ENCODE data around the gene INVS. TPM values are rescaled to one million over a fixed set of nuclear protein-coding genes. Genes with fewer than 3 reads are reported as not detected.
A peak's percentile ranks its signal among the peaks of the same experiment; 100 is the strongest.
"Not testable (repeated sequence)": the region's sequence is repeated elsewhere in the genome, so short reads cannot be mapped to it uniquely, and the experiment has no call there.

INVS gene
- total and polyA plus RNA-seq, 2 experiments from 2014 or later = 9.4 to 15.3 TPM

- H3K9me3 ChIP-seq (ENCODE audit: low read depth) = no peaks in the 10 kb centered on the region
- H3K27ac ChIP-seq = no peak overlapping the region
- no peak overlapping the region for H3K4me3 ChIP-seq
- H3K36me3 ChIP-seq = no peaks in the 10 kb centered on the region
- peaks cover 27% of the 10 kb centered on the region for H3K4me1 ChIP-seq (ENCODE audit: low read depth)
- no peak for TF ChIP-seq CTCF (IDR thresholded peaks at IDR 0.05; ENCODE audit: low read depth, low read length)
- DNase-seq (ENCODE audit: low read depth in 1 of 2, low spot score in 1 of 2) = no peak
- H3K27me3 ChIP-seq = no peaks in the 10 kb centered on the region
Measured at GRCh38 chr9:100058699-100059579, 40.1 kb upstream of the INVS start.

GRCh38 chr9:100062683-100063082 lies 36.4 kb upstream of the INVS start:
- not testable (repeated sequence) for H3K27me3 ChIP-seq; H3K36me3 ChIP-seq; H3K27ac ChIP-seq; H3K9me3 ChIP-seq (ENCODE audit: low read depth); DNase-seq (ENCODE audit: low read depth in 1 of 2, low spot score in 1 of 2); H3K4me1 ChIP-seq (ENCODE audit: low read depth); H3K4me3 ChIP-seq

- H3K4me3 ChIP-seq = no peak overlapping the region
- H3K27me3 ChIP-seq = no peaks in the 10 kb centered on the region
- H3K9me3 ChIP-seq (ENCODE audit: low read depth) = no peaks in the 10 kb centered on the region
- no peak for TF ChIP-seq CTCF (IDR thresholded peaks at IDR 0.05; ENCODE audit: low read depth, low read length)
- DNase-seq (ENCODE audit: low read depth in 1 of 2, low spot score in 1 of 2) = peak; percentile 2 to 16
- H3K4me1 ChIP-seq (ENCODE audit: low read depth) = peaks cover 9% of the 10 kb centered on the region
- H3K27ac ChIP-seq = peak overlapping the region; percentile 6
- H3K36me3 ChIP-seq = no peaks in the 10 kb centered on the region
Measured at GRCh38 chr9:100063185-100063584, 35.9 kb upstream of the INVS start.

- TF ChIP-seq CTCF (IDR thresholded peaks at IDR 0.05; ENCODE audit: low read depth, low read length) = no peak
- no peaks in the 10 kb centered on the region for H3K27me3 ChIP-seq
- no peak overlapping the region for H3K27ac ChIP-seq
- no peak overlapping the region for H3K4me3 ChIP-seq
- peaks cover 9% of the 10 kb centered on the region for H3K4me1 ChIP-seq (ENCODE audit: low read depth)
- peak in 1 of 2 donors; percentile 52 for DNase-seq (ENCODE audit: low read depth in 1 of 2, low spot score in 1 of 2)
- no peaks in the 10 kb centered on the region for H3K36me3 ChIP-seq
- H3K9me3 ChIP-seq (ENCODE audit: low read depth) = no peaks in the 10 kb centered on the region
Measured at GRCh38 chr9:100064872-100065581, 34.0 kb upstream of the INVS start.

GRCh38 chr9:100066539-100066938 lies 32.5 kb upstream of the INVS start:
- Histone ChIP-seq H3K9me3 (ENCODE audit: low read depth) (no peaks in the 10 kb centered on the region), H3K4me3 (no peak overlapping the region), H3K4me1 (ENCODE audit: low read depth) (peaks cover 9% of the 10 kb centered on the region), H3K36me3 (no peaks in the 10 kb centered on the region), H3K27me3 (no peaks in the 10 kb centered on the region), H3K27ac (peak overlapping the region; percentile 13)
- peak in 1 of 2 donors; percentile 77 for DNase-seq (ENCODE audit: low read depth in 1 of 2, low spot score in 1 of 2)
- no peak for TF ChIP-seq CTCF (IDR thresholded peaks at IDR 0.05; ENCODE audit: low read depth, low read length)

GRCh38 chr9:100067990-100068389 lies 31.1 kb upstream of the INVS start:
- H3K27ac ChIP-seq; H3K27me3 ChIP-seq; DNase-seq (ENCODE audit: low read depth in 1 of 2, low spot score in 1 of 2); H3K4me3 ChIP-seq; H3K4me1 ChIP-seq (ENCODE audit: low read depth); H3K36me3 ChIP-seq; H3K9me3 ChIP-seq (ENCODE audit: low read depth): not testable (repeated sequence)

GRCh38 chr9:100069068-100069467 lies 30.0 kb upstream of the INVS start:
- not testable (repeated sequence) for H3K36me3 ChIP-seq; H3K27me3 ChIP-seq; H3K27ac ChIP-seq; H3K4me1 ChIP-seq (ENCODE audit: low read depth); H3K9me3 ChIP-seq (ENCODE audit: low read depth); H3K4me3 ChIP-seq; DNase-seq (ENCODE audit: low read depth in 1 of 2, low spot score in 1 of 2)

All from cardiac muscle cell (in vitro differentiated cells and primary cell).